ENCODE data around the gene DGKG. TPM values are rescaled to one million over a fixed set of nuclear protein-coding genes. Genes with fewer than 3 reads are reported as not detected.

The DGKG gene
- total and polyA plus RNA-seq, 2 of the 8 experiments (the other 6 are each of a cell fraction or from before 2014, with no cell fraction given), result 0.30 to 0.48 TPM

GRCh38 chr3:186224041-186224610 lies 137.9 kb downstream of the DGKG start (continued):
- TF ChIP-seq SP4 (IDR thresholded peaks at IDR 0.05; ENCODE audit: low read length), result no peak
- TF ChIP-seq POU5F1 (IDR thresholded peaks at IDR 0.05; ENCODE audit: low read depth, low read length), result no peak
- TF ChIP-seq KDM1A (IDR thresholded peaks at IDR 0.05; ENCODE audit: borderline replicate concordance, low read length), result no peak
- no peak for TF ChIP-seq FOSL1 (IDR thresholded peaks at IDR 0.05; ENCODE audit: insufficient read depth, low read depth, low read length)
- TF ChIP-seq MAX (IDR thresholded peaks at IDR 0.05), result no peak
- TF ChIP-seq ZNF274 (IDR thresholded peaks at IDR 0.05; ENCODE audit: borderline replicate concordance, extremely low read depth, low read length), result no peak
- no peak for TF ChIP-seq GABPA (IDR thresholded peaks at IDR 0.05; ENCODE audit: borderline replicate concordance, insufficient read depth, low read length)
